OCI-LY1 (cell line): ENCODE measurements around the gene TDRD6.

Experiments
- EZH2 ChIP-seq: fragments of 200-600 bp; sonication (generic), shearing (Covaris generic); IDR thresholded peaks from 2 replicates; pipeline ENCODE4 v1.8.0; 2017; ENCODE audit warnings: borderline replicate concordance, mixed run types, mild to moderate bottlenecking, antibody characterized with exemption, low read length, moderate library complexity, mixed read lengths
- TF ChIP-seq, protein P1 (sequence below): fragments of 200-600 bp; sonication (generic), shearing (Covaris generic); IDR thresholded peaks from 2 replicates; pipeline ENCODE4 v1.5.1; 2017; ENCODE audit warnings: mild to moderate bottlenecking, antibody characterized with exemption, low read length, moderate library complexity, mixed read lengths

DNA sequence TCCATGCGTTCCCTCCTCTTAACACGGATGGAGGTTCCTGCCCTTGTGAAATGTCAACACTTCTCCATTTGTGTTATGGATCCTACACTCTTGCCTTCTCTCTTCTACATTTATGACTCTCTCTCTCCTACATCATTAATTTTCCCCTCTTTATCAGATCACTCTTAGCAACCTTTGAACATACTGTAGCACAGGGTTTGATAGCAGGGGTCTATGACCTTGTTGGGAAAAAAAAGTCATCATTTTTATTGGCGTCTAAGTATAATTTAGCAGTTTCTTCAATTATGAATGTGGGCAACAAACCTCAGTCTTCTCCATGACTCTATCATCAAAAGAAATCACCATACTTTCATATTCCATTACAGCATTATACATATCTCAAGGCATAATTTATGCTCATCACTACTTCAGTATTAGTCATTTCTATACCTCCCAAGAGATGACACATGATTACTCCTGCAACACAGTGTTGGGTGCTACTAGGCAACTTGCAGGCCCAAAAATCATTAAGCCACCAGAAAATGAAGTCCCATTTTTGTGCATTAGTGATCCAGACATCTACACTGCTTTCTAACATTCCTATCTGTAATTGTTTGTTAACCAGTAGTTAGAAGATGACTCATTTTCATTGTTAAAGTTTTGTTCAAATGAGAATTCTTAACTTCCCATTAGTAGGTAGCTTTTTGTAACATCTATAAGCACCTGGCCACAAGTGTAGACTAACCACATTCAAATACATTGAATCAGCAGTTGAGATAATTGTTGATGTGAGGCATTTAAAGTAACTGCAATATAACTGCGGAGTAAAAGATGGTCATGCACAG lies 44.5 kb upstream of the TDRD6 start:
- TF ChIP-seq, protein P1, sequence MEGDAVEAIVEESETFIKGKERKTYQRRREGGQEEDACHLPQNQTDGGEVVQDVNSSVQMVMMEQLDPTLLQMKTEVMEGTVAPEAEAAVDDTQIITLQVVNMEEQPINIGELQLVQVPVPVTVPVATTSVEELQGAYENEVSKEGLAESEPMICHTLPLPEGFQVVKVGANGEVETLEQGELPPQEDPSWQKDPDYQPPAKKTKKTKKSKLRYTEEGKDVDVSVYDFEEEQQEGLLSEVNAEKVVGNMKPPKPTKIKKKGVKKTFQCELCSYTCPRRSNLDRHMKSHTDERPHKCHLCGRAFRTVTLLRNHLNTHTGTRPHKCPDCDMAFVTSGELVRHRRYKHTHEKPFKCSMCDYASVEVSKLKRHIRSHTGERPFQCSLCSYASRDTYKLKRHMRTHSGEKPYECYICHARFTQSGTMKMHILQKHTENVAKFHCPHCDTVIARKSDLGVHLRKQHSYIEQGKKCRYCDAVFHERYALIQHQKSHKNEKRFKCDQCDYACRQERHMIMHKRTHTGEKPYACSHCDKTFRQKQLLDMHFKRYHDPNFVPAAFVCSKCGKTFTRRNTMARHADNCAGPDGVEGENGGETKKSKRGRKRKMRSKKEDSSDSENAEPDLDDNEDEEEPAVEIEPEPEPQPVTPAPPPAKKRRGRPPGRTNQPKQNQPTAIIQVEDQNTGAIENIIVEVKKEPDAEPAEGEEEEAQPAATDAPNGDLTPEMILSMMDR: no peak
- no peak for TF ChIP-seq EZH2
